Osteocyte (in vitro differentiated cells): Measurements from ENCODE around the gene PRMT7. TPM values are rescaled to one million over a fixed set of nuclear protein-coding genes. Genes with fewer than 3 reads are reported as not detected.

Experiments used
- DNase-seq: peaks from one replicate; pipeline ENCODE4 v3.0.0; 2021; ENCODE audit warnings: mixed read lengths; ENCODE audit not compliant: unreplicated experiment; ENCODE audit errors: extremely low spot score
- H3K27ac Mint-ChIP-seq: one replicate; pipeline ENCODE4 v1.8.0; 2021; ENCODE audit warnings: mild to moderate bottlenecking, mixed read lengths; ENCODE audit not compliant: unreplicated experiment
- H3K27me3 Mint-ChIP-seq: one replicate; pipeline ENCODE4 v1.8.0; 2021; ENCODE audit warnings: mixed read lengths; ENCODE audit not compliant: unreplicated experiment
- H3K36me3 Mint-ChIP-seq: one replicate; pipeline ENCODE4 v1.8.0; 2021; ENCODE audit warnings: mixed read lengths; ENCODE audit not compliant: unreplicated experiment
- H3K4me1 Mint-ChIP-seq: one replicate; pipeline ENCODE4 v1.8.0; 2021; ENCODE audit warnings: mixed read lengths; ENCODE audit not compliant: unreplicated experiment
- H3K4me3 Mint-ChIP-seq: one replicate; pipeline ENCODE4 v1.8.0; 2021; ENCODE audit warnings: mild to moderate bottlenecking, moderate library complexity, mixed read lengths; ENCODE audit not compliant: unreplicated experiment
- H3K9me3 Mint-ChIP-seq: one replicate; pipeline ENCODE4 v1.8.0; 2021; ENCODE audit warnings: mixed read lengths; ENCODE audit not compliant: unreplicated experiment
- CTCF ChIP-seq: fragments of 200-600 bp; sonication (generic); IDR thresholded peaks from 2 replicates; pipeline ENCODE4 v1.5.0; 2021; ENCODE audit warnings: antibody characterized with exemption, mild to moderate bottlenecking, moderate library complexity
- total RNA-seq: library from RNA; stranded (reverse); gene quantifications from 2 replicates; pipeline ENCODE4 v1.2.1, GENCODE V29; 2021

Gene PRMT7
- total RNA-seq, 1 donor from 2014 or later: 38.4 TPM

DNA sequence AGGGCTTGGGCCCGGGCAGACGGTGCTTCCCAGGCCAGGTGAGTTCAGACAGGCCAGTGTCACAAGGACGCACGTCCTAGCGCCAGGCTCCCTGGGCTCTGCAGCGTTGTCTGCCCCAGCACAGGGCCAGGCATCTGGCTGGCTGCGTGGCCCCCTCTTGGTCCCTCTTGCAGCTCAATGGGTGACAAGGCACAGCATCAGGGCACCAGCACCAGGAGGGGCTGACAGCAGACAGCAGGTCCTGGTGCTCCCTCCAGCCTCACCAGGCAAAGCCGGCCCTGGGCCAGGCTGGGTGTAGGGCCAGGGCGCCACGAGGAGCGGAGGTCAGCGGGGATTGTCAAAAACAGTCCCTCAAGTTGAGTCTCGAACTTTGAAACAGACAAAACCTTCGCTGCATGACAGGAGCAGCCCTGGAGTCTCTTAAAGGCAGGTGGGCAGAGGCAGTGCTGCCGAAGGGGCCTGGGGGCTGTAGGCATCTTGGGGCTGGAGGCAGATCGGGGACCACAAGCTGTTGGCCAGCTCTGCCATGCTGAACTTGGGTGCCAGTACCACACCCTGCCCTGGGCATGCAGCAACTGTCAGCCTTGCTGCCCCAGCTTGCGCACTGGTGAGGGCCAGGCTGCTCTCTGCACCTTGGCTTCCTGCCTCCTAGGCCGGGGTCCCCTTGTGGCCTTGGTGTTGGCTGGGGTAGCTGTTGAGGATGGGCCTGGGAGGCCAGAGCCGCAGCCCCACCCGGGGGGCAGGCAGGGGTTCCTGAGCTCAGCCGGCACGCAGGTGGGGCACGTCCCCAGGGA lies 48.8 kb downstream of the PRMT7 start:
- Mint-ChIP-seq H3K27ac (no peak overlapping the region), H3K4me3 (no peak overlapping the region), H3K36me3 (peaks cover 17% of the 10 kb centered on the region), H3K4me1 (peaks cover 3% of the 10 kb centered on the region), H3K9me3 (no peaks in the 10 kb centered on the region), H3K27me3 (no peaks in the 10 kb centered on the region)
- TF ChIP-seq CTCF: no peak
- DNase-seq: no peak

GRCh38 chr16:68360547-68360946 lies 49.7 kb downstream of the PRMT7 start:
- Mint-ChIP-seq H3K36me3 (peaks cover 12% of the 10 kb centered on the region), H3K4me3 (no peak overlapping the region), H3K27me3 (no peaks in the 10 kb centered on the region), H3K27ac (no peak overlapping the region), H3K9me3 (no peaks in the 10 kb centered on the region), H3K4me1 (peaks cover 3% of the 10 kb centered on the region)
- DNase-seq: no peak
- no peak for TF ChIP-seq CTCF

- no peaks in the 10 kb centered on the region for H3K27me3 Mint-ChIP-seq
- H3K9me3 Mint-ChIP-seq: no peaks in the 10 kb centered on the region
- H3K36me3 Mint-ChIP-seq: peaks cover 12% of the 10 kb centered on the region
- no peak overlapping the region for H3K27ac Mint-ChIP-seq
- peaks cover 3% of the 10 kb centered on the region for H3K4me1 Mint-ChIP-seq
- TF ChIP-seq CTCF: no peak
- H3K4me3 Mint-ChIP-seq: no peak overlapping the region
- no peak for DNase-seq
Measured at GRCh38 chr16:68360956-68361355, 50.1 kb downstream of the PRMT7 start.

DNA sequence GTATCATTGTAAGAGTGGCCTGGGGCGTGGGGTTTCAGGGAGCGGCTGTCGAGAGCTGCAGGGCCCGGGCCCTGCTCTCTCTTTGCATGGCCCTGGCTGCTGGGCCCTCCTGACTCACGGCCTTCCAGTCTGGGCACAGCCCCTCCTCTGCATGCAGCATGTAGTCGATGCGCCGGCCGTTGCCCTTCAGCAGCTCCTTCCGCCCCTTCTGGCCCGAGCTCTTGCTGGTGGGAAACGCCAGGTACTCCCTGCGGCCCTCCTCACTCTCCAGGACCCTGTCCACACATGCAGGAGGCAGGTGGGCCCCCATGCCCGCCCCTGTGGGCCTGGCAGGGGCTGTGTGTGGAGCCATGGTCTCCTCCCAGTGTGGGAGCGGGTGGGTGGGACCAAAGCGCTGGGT lies 50.7 kb downstream of the PRMT7 start:
- no peak overlapping the region for H3K4me3 Mint-ChIP-seq
- H3K27me3 Mint-ChIP-seq: no peaks in the 10 kb centered on the region
- H3K4me1 Mint-ChIP-seq: peaks cover 3% of the 10 kb centered on the region
- DNase-seq: no peak
- H3K9me3 Mint-ChIP-seq: no peaks in the 10 kb centered on the region
- peaks cover 12% of the 10 kb centered on the region for H3K36me3 Mint-ChIP-seq
- TF ChIP-seq CTCF: no peak
- no peak overlapping the region for H3K27ac Mint-ChIP-seq

DNA sequence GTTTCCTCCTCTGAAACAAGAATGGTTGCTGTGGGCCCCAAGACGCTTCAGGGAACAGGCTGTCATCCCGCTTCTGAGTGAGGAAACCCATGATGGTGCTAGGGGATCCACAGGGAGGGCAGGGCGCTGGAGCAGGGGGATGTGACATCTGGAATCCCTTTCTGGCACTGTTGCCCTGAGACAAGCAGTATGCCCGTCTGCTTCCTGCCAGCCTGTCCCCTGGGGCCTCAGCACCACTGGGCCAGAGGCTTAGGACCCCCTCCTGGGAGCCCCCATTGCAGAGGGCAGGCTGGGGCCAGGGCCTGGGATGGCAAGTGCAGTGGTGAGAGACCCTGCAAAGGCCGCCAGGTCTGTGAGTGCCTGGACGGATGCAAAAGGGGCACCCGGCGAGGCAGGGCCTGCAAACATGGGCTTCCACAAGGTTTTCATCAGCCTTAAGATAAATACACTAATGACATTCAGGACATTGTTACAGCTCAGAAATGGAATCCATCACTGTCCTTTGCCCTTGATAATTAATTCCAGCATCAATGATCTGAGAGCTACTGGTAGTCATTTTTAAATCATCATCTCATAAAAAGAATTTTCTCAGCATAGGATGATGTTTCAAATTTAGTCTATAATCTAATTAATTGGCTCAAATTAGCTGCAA lies 51.6 kb downstream of the PRMT7 start:
- H3K27ac Mint-ChIP-seq: no peak overlapping the region
- no peaks in the 10 kb centered on the region for H3K27me3 Mint-ChIP-seq
- no peak overlapping the region for H3K4me3 Mint-ChIP-seq
- DNase-seq: no peak
- TF ChIP-seq CTCF: no peak
- H3K36me3 Mint-ChIP-seq: peaks cover 12% of the 10 kb centered on the region
- H3K9me3 Mint-ChIP-seq: no peaks in the 10 kb centered on the region
- peaks cover 3% of the 10 kb centered on the region for H3K4me1 Mint-ChIP-seq
